GM18511 (cell line): ENCODE measurements around the gene ZNF491.
A peak's percentile ranks its signal among the peaks of the same experiment; 100 is the strongest.
"Not testable (repeated sequence)": the region's sequence is repeated elsewhere in the genome, so short reads cannot be mapped to it uniquely, and the experiment has no call there.

Experiments used
- ATAC-seq: cut with Tn5 transposase; IDR thresholded peaks from one replicate; pipeline ENCODE4 v1.9.1; 2021; ENCODE audit warnings: mild to moderate bottlenecking, moderate library complexity; ENCODE audit not compliant: unreplicated experiment

ZNF491 gene

DNA sequence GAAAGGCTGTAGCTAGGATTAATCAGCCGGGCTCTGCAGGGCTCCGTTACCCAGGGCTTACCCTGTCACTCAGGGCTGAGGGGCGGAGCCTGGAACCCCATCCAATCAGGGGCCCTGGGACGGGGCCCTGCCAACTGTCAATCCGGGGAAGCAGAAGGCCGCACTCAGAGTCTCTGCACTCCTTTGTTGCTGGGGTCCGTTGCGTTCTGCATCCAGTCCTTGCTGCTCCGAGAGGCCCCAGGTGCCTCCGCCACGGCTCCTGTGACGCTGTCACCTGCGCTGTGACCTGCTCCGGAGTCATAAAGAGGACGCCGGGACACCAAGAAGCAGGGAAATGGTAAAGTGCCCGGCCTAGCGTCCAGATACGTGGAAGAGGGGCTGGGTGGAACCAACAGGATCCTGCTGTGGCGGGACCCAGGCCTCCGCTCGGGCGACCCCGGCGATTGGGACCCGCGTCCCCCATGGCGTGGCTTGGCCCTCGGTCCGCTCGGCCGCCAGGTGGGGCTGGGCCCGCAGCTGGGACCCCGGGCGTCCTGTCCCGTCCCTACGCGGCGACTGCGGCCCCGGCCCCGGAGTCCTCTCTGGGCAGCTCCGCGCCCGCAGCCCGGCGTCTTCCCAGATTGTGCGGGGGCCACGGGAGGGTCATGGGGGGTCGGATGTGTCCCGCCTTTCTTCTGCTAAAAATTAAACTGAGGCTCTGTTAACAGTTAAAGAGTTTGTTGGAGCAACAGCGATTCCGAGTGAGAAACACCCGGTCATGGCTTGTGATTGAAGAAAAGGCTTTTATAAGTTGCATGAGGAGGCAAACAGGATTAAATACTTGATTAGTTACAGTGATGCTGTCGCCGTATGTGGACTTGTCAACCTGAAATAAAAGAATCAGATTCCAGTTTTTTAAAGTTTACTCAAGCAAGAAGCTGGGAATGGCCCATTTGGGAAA, at the start of gene ZNF491:
Gene ZNF491, plus strand, starts transcription at position 133 of the 940 bp plus-strand sequence. CDS start 7,431 bp downstream, outside the sequence.
- ATAC-seq: peak; percentile 91

DNA sequence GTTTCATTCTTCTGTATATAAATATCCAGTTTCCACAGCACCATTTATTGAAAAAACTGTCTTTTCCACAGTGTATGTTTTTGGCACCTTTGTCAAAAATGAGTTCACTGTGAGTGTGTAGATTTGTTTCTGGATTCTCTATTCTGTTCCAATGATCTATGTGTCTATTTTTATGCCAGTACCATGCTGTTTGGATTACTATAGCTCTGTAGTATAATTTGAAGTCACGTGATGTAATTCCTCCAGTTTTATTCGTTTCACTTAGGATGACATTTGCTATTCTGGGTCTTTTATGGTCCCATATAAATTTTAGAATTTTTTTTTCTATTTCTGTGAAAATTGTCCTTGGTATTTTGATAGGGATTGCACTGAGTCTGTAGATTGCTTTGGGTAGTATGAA, 48.6 kb upstream of the ZNF491 start:
- ATAC-seq: no peak

DNA sequence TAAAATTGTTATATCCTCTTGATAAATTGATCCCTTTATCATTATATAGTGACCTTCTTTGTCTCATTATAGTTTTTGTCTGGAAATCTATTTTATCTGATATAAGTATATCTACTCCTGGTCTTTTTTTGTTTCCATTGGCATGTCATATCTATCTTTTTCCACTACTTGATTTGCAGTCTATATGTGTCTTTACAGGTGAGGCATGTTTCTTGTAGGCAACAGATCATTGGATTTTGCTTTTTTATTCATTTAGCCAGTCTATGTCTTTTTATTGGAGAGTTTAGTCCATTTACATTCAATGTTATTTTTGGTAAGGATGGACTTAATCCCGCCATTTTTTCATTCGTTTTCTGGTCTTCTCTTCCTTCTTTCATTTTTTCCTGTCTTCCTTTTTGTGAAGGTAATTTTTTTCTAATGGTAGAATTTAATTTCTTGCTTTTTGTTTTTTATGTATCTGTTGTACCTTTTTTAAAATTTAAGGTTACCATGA, 46.0 kb upstream of the ZNF491 start:
- ATAC-seq: no peak

DNA sequence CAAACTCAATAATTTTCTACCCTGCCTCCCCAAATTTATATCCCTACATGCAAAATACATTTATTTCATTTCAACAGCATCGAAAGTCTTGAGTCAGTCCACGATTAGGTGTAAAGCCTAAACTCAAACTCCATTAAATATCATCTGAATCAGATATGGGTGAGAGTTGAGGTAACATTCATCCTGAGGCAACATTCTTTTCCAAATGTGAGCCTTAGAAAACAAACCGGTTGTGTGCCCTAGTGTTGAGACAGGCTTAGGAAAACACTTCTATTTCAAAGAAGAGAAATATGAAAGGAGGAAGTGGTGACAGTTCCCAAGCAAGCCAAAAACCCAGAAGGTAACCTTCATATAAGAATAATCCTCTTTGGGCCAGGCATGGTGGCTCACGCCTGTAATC, 43.7 kb upstream of the ZNF491 start:
- no peak for ATAC-seq

DNA sequence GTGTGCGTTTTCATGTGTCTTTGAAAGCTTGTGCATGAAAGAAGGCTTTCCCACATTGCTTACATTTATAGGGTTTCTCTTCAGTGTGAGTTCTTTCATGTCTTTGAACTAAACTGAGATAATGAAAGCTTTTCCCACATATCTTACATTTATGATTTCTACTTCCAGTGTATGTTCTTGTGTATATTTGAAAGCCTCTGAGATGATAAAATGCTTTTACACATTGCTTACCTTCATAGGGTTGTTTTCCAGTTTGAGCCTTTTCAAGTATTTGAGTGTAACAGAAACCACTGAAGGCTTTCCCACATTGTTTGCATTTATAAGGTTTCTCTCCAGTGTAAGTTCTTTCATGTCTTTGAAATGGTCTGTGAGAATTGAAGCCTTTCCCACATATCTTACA, 41.4 kb upstream of the ZNF491 start:
- ATAC-seq: no peak

DNA sequence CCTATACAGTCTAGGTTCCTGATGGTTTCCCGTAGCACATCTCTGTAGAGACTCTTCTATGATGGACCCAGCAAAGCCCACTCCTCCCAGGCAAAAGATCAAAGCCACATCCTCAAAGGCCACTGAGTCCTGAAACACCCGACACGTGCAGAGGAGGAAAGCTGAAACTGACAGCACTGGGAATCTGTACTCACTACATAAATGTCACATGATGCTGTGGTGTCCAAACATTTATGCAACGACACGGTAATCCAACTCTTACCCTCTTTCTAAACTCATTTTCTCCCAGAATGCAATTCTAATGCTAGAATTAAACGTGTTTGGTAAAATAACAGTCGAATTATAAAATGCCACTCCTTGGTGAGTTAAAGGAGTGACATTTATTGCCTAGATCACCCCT, 38.5 kb upstream of the ZNF491 start:
- no peak for ATAC-seq

DNA sequence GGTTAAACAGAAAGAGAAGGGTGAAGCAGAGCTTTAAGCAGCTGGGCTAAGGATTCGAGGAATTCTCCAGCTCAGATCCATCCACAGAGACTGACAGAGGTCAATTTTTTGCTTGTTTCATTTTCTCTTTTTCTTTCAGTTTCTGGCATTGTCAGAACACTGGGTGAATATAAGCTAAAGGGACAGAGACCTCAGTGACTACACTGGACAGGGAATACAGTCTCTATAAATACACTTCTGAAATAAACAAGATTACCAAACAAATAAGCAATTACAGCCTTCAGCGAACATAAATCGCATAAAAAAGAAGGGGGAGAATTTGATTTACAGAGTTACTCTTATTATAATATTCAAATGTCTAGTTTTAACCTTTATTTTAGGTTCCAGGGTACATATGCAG, 35.2 kb upstream of the ZNF491 start:
- ATAC-seq: no peak

DNA sequence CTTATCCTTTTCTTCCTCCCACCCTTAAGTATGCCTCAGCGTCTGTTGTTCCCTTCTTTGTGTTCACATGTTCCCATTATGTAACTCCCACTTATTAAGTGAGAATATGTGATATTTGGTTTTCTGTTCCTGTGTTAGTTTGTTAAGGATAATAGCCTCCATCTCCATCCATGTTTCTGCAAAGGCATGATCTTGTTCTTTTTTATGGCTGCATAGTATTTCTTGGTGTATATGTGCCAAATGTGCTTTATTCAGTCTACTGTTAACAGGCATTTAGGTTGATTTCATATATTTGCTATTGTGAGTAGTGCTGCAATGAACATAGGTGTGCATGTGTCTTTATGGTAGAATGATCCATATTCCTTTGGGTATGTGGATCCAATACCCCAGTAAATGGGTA, 34.7 kb upstream of the ZNF491 start:
- ATAC-seq: no peak

DNA sequence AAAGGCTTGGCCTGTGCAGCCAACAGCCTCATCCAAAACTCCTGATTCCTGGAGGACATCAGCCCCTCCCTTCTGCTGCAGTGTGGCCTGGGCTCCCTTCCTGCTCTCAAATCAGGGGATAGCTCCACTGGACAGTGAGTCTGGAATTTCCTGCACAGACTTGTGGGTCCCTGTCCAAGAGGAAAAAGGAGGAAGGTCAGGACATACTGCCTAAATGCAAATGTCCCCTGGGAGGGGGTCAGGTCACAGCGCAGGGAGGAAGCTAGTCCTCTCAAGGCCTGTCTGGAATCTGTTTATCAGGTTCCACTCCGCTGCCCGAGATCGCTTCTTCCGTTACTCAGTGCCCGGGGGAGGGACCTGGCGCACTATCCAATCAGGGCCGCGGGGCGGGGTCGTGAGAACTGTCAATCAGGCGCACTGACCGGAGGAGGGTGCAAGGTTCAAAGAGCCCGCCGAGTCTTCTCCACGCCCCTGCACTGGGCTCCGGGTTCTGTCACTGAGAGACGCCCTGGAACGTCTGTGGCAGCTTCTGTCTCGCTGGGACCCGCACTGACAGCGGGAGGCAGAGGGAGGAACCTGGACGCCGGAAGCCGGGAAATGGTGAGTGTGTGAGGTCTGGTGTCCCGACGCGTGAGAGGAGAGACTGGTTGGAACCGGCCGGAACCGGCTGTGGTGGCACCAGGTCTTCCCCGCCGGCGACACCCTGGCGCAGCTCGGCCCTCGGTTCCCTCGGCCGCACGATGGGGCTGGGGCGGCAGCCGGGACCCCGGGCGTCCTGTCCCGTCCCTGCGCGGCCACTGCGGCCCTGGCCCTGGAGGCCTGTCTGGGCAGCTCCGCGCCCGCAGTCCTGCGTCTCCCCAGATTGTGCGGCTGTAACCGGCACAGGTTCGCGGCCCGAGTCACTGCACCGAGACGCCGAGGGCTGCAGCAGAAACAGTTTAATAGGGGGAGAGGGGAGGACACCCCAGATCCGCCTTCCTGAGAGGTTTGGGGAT, 31.4 kb upstream of the ZNF491 start, which contains the start of gene ZNF441:
Gene ZNF441, plus strand, starts transcription at position 404 of the 995 bp plus-strand sequence. Its CDS starts 194 bp downstream, at position 598.
- peak; percentile 96 for ATAC-seq

DNA sequence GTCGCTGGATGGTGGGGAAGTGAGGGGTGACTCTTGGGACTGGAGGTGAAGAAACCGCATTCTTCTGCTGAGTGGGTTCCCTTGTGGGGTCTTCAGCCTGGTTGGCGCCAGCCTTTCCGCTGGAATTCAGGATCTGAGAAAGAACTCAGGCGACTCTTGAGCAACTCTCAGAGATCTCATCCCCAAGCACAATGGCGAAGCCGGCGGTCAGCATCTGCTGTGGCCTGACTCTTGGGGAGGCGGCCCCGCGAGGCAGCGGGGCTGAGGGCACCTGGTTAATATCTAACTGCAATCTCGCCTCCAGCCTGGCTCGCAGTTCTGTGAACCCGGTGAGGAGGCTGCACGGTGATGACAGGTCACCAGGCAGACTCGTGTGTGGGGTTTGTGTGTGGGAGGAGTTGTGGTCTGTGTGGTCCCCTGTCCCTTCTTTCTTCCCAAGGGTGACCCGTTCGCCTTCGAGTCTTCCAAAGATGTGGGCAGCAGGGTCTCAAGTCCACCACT, 30.6 kb upstream of the ZNF491 start:
- peak; percentile 53 for ATAC-seq

DNA sequence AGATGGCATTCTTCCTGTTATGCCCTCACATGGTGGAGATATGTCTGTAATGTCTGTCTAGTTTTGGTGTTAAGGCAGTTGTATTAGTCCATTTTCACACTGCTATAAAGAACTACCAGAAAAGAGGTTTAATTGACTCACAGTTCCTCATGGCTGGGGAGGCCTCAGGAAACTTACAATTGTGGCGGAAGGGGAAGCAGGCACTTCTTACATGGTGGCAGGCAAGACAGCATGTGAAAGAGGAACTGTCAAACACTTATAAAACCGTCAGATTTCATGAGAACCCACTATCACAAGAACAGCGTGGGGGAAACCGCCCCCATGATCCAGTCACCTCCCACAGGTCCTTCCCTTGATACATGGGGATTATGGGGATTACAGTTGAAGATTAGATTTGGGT, 28.3 kb upstream of the ZNF491 start:
- no peak for ATAC-seq

DNA sequence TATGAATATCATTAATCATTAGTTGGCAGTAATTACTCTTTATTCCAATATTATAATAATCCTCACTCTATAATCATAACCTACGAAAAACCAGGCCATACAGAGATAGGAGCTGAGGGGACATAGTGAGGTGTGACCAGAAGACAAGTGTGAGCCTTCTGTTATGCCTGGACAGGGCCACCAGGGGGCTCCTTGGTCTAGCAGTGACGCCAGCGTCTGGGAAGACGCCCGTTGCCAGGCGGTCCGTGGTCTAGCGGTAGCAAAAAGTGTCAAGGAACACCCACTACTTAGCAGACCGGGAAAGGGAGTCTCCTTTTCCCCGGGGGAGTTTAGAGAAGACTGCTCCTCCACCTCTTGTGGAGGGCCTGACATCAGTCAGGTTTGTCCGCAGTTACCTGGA, 26.8 kb upstream of the ZNF491 start:
- ATAC-seq: not testable (repeated sequence)

DNA sequence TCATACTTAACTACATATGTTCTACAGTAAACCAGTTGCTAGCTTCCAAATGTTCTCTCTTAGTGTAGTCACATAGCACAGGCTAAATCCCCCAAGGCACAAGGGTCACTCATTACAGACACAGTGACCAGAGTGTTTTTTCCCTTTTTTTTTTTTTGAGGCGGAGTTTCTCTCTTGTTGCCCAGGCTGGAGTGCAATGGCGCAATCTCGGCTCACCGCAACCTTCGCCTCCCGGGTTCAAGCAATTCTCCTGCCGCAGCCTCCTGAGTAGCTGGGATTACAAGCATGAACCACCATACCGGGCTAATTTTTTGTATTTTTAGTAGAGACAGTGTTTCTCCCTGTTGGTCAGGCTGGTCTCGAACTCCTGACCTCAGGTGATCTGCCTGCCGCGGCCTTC, 21.7 kb upstream of the ZNF491 start:
- ATAC-seq: not testable (repeated sequence)

DNA sequence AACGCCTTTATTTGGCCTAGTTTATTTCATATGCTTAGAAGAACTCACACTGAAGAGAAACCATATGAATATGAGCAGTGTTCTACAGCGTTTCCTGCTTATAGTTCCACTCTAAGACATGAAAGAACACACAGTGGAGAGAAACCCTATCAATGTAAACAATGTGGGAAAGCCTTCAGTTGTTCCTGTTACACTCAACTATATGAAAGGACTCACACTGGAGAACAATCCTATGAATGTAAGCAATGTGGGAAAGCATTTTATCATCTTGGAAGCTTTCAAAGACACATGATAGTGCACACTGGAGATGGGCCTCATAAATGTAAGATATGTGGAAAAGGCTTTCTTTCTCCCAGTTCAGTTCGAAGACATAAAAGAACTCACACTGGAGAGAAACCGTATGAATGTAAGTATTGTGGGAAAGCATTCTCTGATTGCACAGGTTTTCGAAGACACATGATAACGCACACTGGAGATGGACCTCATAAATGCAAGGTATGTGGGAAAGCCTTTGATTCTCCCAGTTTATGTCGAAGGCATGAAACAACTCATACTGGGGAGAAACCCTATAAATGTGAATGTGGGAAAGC, 17.8 kb upstream of the ZNF491 start:
- ATAC-seq: no peak

DNA sequence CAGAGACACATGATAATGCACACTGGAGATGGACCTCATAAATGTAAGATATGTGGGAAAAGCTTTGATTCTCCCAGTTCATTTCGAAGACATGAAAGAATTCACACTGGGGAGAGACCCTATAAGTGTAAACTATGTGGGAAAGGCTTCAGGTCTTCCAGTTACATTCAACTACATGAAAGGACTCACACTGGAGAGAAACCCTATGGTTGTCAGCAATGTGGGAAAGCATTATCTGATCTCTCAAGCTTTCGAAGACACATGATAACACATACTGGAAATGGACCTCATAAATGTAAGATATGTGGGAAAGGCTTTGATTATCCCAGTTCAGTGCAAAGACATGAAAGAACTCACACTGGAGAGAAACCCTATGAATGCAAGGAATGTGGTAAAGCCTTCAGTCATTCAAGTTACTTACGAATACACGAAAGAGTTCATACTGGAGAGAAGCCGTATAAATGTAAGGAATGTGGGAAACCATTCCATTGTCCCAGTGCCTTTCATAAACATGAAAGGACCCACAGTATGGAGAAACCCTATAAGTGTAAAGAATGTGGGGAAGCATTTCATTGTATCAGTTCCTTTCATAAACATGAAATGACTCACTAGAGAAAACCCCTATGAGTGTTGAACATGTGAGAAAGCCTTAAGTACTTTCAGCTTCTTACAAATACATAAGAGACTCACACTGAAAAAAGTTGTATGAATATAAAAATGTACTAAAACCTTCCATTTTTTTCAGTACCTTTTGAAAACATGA, 16.8 kb upstream of the ZNF491 start:
- no peak for ATAC-seq

DNA sequence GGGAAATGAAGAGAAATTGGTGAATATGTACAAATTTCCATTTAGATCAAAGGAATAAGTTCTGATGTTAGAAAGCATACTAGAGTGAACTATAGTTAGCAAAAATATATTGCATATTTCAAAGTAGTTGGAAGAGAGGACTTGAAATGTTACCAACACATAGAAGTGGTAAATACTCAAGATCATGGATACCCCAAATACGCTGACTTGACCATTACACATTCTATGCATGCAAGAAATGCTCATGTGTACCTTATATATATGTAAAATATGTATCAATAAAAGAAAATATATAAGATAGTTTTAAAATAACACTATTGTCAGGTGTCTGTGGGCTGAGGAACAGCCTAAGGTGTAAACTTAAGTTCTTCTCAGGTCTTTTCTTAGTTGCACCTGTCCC, 14.6 kb upstream of the ZNF491 start:
- no peak for ATAC-seq

DNA sequence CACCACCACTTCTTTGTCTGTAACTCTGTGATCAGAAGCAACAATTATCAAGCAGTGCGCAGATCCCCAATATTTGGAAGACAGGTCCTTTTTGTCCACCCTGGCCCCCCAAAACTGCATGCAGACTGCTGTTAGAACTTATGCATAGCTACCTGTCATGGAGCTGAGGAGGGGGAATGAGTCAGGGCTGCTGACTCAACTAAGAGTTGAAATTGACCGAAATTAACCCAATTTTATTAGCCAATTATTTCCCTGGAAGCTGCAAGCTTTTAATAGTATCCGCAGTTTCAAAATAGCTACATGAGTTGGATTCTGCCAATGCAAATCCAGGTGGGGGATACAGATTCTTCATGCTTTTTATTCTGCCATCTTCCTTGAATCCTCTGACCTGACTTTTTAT, 14.0 kb upstream of the ZNF491 start:
- ATAC-seq: no peak

DNA sequence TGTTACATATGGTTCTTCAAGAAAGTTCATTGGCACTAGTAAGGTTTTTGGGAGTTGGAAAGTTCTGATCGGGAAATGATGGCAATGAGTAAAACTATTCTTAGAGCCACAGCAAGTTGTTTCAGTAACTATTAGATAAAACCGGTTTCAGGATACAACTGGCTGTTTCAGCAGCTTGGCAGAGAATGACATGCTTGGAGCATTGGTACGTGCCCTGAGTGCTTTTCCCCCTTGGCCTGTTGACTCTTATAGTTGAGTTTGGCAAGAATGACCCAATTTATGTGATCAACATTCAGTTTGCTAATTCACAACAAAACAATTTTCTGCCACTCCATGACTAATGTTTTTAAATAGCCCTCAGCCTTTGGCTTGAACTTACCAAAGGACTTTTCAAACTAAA, 10.8 kb upstream of the ZNF491 start:
- ATAC-seq: no peak

DNA sequence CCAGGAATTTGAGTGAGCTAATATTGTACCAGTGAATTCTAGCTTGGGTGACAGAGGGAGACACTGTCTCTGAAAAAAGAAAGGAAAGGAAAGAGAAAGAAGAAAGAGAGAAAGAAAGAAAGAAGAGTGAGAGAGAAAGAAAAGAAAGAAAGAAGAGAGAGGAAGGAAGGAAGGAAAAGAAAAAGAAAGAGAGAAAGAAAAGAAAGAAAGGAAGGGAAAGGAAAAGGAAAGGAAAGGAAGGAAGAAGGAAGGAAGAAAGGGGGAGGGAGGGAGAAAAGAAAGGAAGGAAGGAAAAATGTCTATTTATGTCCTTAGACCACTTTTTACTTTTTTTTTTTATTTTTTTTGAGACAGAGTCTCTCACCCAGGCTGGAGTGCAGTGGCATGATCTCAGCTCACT, 5.4 kb upstream of the ZNF491 start:
- ATAC-seq: no peak

DNA sequence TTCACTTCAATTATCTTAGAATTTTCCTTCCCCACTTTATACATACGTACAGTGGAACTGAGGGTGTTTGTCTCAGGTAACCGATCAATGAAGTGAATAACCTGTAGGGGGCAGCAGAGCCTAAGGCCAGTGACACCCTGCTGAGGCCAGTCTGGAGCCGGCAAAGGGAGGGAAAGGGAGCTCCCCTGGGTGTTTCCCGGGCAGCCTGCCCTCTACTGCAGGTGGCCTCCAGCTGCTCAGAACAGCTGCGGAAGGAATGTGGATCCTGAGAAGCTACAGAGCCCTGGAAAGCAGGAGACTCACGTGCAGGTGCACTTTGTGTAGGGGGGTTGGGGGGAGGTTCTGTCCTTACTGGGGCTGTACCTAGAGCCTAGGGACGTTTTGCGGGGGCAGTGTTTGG, 832 bp upstream of the ZNF491 start:
- no peak for ATAC-seq
